Measurements from ENCODE around the gene MRPL50. TPM values are rescaled to one million over a fixed set of nuclear protein-coding genes. Genes with fewer than 3 reads are reported as not detected.
A peak's percentile ranks its signal among the peaks of the same experiment; 100 is the strongest.

The MRPL50 gene
- polyA plus RNA-seq, 1 of the 3 experiments (the other 2 are of a cell fraction): 6.3 TPM

DNA sequence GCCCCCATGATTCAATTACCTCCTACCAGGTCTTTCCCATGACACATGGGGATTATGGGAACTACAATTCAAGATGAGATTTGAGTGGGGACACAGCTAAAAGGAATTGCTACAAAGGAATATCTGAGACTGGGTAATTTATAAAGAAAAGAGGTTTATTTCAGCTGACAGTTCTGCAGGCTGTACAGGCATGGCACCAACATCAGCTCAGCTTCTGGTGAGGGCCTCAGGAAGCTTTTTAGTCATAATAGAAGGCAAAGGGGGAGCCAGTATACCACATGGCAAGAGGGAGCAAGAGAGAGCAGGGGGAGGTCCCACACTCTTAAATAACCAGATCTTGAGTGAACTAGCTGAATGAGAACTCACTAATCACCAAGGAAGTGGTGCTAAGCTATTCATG, 48.3 kb upstream of the MRPL50 start (continued):
- TF ChIP-seq CHD2 (IDR thresholded peaks at IDR 0.05; ENCODE audit: low read length, partially characterized antibody) (no peak), TCF12 (IDR thresholded peaks at IDR 0.05) (no peak), RAD21 (IDR thresholded peaks at IDR 0.05; ENCODE audit: low read length) (no peak), RFX5 (IDR thresholded peaks at IDR 0.05; ENCODE audit: low read length) (no peak), FOXJ3 (CRISPR knock-in tag; IDR thresholded peaks at IDR 0.05) (no peak)

DNA sequence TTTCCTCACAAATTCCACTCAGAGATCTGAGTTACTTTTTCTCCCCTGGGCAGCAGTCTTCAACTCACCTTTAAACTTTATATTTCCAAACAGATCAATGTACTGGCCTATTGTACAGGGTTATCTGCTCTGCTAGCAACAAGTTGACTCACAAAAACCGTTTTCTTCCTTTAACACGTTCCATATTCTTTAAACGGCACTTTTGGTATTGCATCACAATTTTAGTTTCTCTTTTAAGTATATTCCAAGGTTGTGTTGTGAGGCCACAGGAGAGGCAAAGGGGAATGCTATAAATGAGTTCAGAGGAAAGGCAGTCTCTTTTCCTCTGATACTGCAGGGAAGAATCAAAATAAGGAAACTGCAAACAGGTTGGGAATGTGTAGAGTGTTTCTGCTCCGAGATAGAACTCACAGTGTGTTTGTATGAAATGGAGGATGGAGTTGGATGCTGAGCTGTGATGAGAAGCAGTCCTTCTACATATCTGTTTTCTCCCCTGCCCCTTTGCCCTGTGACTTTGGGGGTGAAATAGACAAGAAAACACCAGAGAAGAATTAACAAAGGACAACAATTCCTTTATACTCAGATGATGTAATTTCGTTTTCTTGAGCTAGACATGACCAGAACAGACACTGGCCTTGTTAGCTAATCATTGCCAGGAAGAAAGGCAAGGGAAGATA, 47.1 kb upstream of the MRPL50 start:
- H4K20me1 ChIP-seq (ENCODE audit: insufficient read depth): no peaks in the 10 kb centered on the region
- H3K9me3 ChIP-seq: no peaks in the 10 kb centered on the region
- H3K36me3 ChIP-seq (replicated peaks in 1 of 2; ENCODE audit: control insufficient read depth in 1 of 2, insufficient read depth in 2 of 2, low read length in 1 of 2): no peaks in the 10 kb centered on the region
- no peak overlapping the region for H3K9ac ChIP-seq
- H3K27ac ChIP-seq (ENCODE audit: low read depth in 2 of 2, low read length in 1 of 2): no peak overlapping the region
- H3K27me3 ChIP-seq (ENCODE audit: insufficient read depth): no peaks in the 10 kb centered on the region
- H3F3A ChIP-seq (replicated peaks; ENCODE audit: insufficient read depth): peaks cover 5% of the 10 kb centered on the region
- peaks cover 0 to 6% of the 10 kb centered on the region in 2 experiments; a peak in 1 of 4 replicates for H3K4me1 ChIP-seq (ENCODE audit: control insufficient read depth in 1 of 2, insufficient read depth in 2 of 2, low read depth in 1 of 2, low read length in 1 of 2)
- POLR2A ChIA-PET: no interaction called here
- CTCF ChIA-PET: interaction anchor here (0.7 to 1.9 kb wide), 6 partner anchors 11 to 120 kb away, joined by 3 to 8 read pairs (median 4); no protein-coding TSS in a partner anchor
- no peaks in the 10 kb centered on the region for H3K9me2 ChIP-seq
- no peak for DNase-seq
- WGBS (ENCODE audit: low lambda C conversion rate): 30% methylated on average over 5 of the region's 5 CpGs
- H3K4me3 ChIP-seq (ENCODE audit: low read depth in 2 of 2, low read length in 1 of 2): no peak overlapping the region; a peak in 1 of 4 replicates
- peak overlapping the region; percentile 61 for H2AFZ ChIP-seq (ENCODE audit: low read depth)
- H3K4me2 ChIP-seq: peak overlapping the region; percentile 46
- H3K79me2 ChIP-seq (ENCODE audit: insufficient read depth): no peaks in the 10 kb centered on the region
- TF ChIP-seq SMC3 (IDR thresholded peaks at IDR 0.05; ENCODE audit: low read depth, low read length) (no peak), EZH2phosphoT487 (IDR thresholded peaks at IDR 0.05; ENCODE audit: borderline replicate concordance, low read depth) (no peak), FOSL2 (IDR thresholded peaks at IDR 0.05; ENCODE audit: borderline replicate concordance, low read depth) (no peak), JUND (IDR thresholded peaks at IDR 0.05) (no peak), TAF1 (IDR thresholded peaks at IDR 0.05; ENCODE audit: borderline replicate concordance, low read depth, low read length) (no peak), NFIC (IDR thresholded peaks at IDR 0.05; ENCODE audit: borderline replicate concordance) (no peak), RXRA (IDR thresholded peaks at IDR 0.05; ENCODE audit: borderline replicate concordance, low read depth) (no peak), RCOR1 (IDR thresholded peaks at IDR 0.05; ENCODE audit: low read length) (no peak), POLR2AphosphoS5 (IDR thresholded peaks at IDR 0.05; ENCODE audit: low read depth, low read length) (no peak), YY1 (IDR thresholded peaks at IDR 0.05; ENCODE audit: low read depth) (no peak), TCF12 (IDR thresholded peaks at IDR 0.05) (no peak), EP300 (IDR thresholded peaks at IDR 0.05; ENCODE audit: borderline replicate concordance in 1 of 2, low read depth in 1 of 2, low read length in 1 of 2) (no peak), NRF1 (IDR thresholded peaks at IDR 0.05; ENCODE audit: low read depth, low read length) (no peak), CHD2 (IDR thresholded peaks at IDR 0.05; ENCODE audit: low read length, partially characterized antibody) (no peak), USF2 (IDR thresholded peaks at IDR 0.05; ENCODE audit: borderline replicate concordance, low read depth, low read length) (no peak)
